Fibroblast of the aortic adventitia (primary cell): ENCODE measurements around the gene PLEKHM3. TPM values are rescaled to one million over a fixed set of nuclear protein-coding genes. Genes with fewer than 3 reads are reported as not detected.

Source experiments
- DNase-seq: peaks from one replicate; pipeline ENCODE4 v3.0.0-alpha.2; 2010; ENCODE audit warnings: low read depth
- H3K4me3 ChIP-seq: 2 replicates; pipeline ENCODE4 v1.5.1; 2011; ENCODE audit warnings: low read depth, mild to moderate bottlenecking, control low read depth, low read length, moderate library complexity
- CTCF ChIP-seq: IDR thresholded peaks from 2 replicates; pipeline ENCODE4 v1.5.1; 2011; ENCODE audit warnings: mild to moderate bottlenecking, low read length, control low read depth, inconsistent platforms; ENCODE audit not compliant: insufficient read depth
- total RNA-seq: library from RNA; depleted of rRNA; stranded (reverse); fragments of >200 nt; gene quantifications from 2 replicates; pipeline ENCODE4 v1.2.3, GENCODE V29; 2012; ENCODE audit warnings: low replicate concordance

Gene PLEKHM3
- total RNA-seq, 1 donor, result 15.1 TPM

GRCh38 chr2:207983641-207984042 is 41.7 kb downstream of the PLEKHM3 start:
- TF ChIP-seq CTCF, result no peak
- H3K4me3 ChIP-seq, result no peak overlapping the region
- DNase-seq, result no peak

- no peak overlapping the region for H3K4me3 ChIP-seq
- TF ChIP-seq CTCF, result no peak
- no peak for DNase-seq
These were observed 47.0 kb downstream of the PLEKHM3 start for GRCh38 chr2:207978177-207978948.

GRCh38 chr2:207975921-207976320 is 49.4 kb downstream of the PLEKHM3 start:
- TF ChIP-seq CTCF, result no peak
- no peak for DNase-seq
- H3K4me3 ChIP-seq, result no peak overlapping the region

- H3K4me3 ChIP-seq, result no peak overlapping the region
- DNase-seq, result no peak
- no peak for TF ChIP-seq CTCF
These were observed 51.1 kb downstream of the PLEKHM3 start for GRCh38 chr2:207974216-207974605.

GRCh38 chr2:207970826-207971180 is 54.5 kb downstream of the PLEKHM3 start:
- no peak for TF ChIP-seq CTCF
- H3K4me3 ChIP-seq, result no peak overlapping the region
- no peak for DNase-seq

GRCh38 chr2:207970147-207970825 is 55.0 kb downstream of the PLEKHM3 start:
- TF ChIP-seq CTCF, result no peak
- no peak for DNase-seq
- no peak overlapping the region for H3K4me3 ChIP-seq
